Measurements from ENCODE around the gene TGFB1.

TGFB1 gene

DNA sequence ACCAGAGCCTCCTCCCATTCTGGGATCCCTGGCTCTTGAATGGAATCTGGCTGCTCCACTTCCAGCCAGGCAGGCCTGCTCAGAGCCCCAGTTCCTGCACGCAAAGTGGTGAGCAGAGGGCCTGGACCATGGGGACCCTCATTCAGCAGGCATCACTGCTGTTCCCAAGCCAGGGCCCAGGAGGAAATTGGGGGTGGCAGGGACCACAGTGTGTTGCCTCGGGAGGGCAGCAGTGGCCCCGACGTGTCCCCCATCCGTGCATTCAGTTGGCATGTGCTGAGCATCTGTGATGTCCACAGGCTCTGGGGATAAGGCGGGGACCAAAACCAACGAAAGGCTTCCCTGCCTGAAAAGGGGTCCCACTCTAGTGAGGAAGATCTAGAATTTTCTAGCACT lies 32.5 kb downstream of the TGFB1 start:
- no peak for DNase-seq (ENCODE audit: low spot score)

DNA sequence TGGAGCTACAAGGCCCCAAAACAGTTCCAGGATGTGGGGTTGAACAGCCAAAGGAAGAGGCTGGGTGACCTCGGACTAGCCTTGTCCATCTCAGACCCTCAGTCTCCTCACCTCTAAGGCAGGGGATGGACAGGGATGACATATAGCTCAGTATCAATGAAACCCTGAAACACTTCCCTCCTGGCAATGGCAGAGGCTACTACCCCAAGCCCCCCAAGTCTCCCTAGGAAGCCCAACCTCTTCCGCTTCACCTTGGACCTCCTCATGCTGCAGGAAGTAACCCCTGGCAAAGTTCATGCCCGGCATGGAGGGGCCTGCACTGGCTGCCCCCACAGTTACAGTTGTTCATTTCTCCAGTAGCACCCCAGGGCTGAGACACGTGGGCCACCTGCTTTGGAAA lies 33.2 kb downstream of the TGFB1 start:
- DNase-seq (ENCODE audit: low spot score), result no peak

DNA sequence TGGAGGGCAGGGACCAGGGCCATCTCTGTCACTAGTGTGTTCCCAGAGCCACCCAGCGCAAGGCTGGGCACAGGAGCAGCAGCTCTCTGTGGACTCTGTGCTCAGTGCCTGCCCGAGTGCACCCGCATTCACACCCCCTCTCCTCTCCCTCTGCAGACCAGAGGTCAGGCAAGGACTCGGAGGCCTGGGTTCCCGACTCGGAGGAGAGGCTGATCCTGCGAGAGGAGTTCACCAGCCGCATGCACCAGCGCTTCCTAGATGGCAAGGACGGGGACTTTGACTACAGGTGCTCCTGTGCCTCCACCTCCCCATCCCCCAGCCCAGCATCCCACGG lies 33.6 kb downstream of the TGFB1 start:
- no peak for DNase-seq (ENCODE audit: low spot score)

DNA sequence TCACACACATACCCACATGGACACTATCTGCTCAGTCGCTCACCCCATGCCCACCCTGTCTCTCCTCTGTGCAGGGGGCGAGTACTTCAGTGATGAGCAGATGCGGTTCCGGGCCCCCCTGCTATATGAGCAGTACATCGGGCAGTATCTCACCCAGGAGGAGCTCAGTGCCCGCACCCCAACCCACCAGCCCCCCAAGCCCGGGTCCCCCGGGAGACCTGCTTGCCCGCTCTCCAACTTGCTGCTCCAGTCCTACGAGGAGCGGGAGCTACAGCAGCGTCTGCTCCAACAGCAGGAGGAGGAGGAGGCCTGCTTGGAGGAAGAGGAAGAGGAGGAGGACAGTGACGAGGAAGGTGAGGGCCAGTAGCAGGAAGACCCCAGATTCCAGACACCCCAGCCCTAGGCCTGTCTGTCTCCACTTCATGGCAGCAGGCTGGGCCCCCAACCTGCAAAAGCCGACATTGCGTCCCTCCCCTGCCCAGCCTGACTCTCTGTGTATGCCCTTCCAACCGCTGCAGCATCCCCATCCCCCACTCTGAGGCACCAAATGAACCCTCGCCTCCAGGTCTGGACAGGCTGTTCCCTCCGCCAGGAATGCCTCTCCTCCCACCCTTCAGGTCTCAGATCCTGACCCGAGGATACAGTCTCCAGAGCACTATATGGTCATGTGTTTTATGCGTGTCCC lies 34.1 kb downstream of the TGFB1 start:
- DNase-seq (ENCODE audit: low spot score), result no peak

DNA sequence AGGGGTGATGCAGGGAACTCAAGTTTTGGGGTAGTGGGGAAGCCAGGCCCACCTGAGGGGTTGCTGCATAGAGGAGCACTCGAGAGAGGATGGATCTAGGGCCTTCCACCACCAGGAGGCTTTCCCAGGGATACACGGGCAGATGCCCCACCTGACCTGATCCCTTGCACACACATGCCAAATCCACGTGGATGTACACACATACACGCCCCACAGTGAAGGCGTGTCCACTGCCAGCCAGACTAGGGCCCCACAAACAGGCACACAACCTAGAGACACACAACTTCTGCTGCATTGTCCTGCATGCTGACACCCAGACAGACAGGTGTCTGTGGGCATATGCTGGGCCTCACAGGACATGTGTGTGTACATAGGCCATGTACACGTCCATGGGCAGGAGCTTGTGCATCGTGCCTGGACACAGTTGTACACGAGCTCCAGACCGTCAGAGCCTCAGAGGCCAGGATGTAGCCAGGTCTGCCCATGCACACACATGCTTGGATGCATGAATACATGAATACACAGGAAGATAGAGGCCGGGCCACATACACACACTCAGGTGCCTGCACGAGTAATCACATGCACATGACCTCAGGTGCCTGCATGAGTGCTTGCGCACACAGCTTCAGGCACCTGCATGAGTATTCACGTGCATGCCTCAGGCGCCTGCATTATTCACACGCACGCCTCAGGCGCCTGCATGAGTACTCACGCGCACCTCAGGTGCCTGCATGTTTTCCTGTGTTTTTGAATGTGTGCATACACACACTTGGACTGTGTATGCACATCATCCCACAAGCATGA lies 34.8 kb downstream of the TGFB1 start:
- no peak for DNase-seq (ENCODE audit: low spot score)

DNA sequence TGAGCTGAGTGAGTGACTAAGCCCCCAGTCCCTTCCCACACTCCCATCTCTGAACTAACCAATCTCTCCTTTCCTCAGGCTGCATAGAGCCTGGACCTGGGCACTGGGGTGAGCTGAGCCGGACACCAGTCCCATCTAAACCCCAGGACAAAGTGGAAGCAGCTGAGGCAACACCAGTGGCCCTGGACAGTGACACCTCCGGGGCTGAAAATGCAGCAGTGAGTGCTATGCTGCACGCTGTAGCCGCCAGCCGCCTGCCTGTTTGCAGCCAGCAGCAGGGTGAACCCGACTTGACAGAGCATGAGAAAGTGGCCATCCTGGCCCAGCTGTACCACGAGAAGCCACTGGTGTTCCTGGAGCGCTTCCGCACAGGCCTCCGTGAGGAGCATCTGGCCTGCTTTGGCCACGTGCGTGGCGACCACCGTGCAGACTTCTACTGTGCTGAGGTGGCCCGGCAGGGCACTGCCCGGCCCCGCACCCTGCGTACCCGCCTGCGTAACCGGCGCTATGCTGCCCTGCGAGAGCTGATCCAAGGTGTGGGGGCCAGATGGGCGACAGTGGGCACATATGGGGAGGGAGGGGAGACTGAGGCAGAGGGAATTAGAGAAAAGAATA lies 37.3 kb downstream of the TGFB1 start:
- no peak for DNase-seq (ENCODE audit: low spot score)

DNA sequence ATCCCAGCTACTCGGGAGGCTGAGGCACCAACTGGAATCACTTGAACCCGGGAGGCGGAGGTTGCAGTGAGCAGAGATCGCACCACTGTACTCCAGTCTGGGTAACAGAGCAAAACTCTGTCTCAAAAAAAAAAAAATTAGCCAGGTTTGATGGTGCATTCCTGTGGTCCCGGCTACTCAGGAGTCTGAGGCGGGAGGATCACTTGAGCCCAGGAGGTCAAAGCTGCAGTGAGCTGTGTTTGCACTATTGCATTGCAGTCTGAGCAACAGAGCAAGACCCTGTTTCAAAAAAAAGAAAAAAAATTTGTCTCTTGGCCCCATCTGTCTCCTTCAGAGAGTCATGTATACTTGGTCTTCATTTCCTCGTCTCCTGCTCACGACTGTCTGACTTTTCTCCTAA lies 42.1 kb downstream of the TGFB1 start:
- DNase-seq (ENCODE audit: low spot score), result no peak

DNA sequence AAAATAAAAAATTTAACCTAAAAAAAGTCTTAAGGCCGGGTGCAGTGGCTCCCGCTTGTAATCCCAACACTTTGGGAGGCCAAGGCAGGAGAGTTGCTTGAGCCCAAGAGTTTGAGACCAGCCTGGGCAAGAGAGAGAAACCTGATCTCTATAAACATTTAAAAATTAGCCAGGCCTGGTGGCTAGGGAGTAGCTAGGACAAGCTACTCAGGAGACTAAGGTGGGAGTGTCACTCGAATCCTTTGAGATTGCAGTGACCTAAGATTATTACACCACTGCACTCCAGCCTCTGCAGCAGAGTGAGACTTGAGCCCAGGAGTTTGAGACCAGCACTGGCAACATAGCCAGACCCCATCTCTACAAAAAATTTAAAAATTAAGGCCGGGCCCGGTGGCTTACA lies 42.6 kb downstream of the TGFB1 start:
- no peak for DNase-seq (ENCODE audit: low spot score)

DNA sequence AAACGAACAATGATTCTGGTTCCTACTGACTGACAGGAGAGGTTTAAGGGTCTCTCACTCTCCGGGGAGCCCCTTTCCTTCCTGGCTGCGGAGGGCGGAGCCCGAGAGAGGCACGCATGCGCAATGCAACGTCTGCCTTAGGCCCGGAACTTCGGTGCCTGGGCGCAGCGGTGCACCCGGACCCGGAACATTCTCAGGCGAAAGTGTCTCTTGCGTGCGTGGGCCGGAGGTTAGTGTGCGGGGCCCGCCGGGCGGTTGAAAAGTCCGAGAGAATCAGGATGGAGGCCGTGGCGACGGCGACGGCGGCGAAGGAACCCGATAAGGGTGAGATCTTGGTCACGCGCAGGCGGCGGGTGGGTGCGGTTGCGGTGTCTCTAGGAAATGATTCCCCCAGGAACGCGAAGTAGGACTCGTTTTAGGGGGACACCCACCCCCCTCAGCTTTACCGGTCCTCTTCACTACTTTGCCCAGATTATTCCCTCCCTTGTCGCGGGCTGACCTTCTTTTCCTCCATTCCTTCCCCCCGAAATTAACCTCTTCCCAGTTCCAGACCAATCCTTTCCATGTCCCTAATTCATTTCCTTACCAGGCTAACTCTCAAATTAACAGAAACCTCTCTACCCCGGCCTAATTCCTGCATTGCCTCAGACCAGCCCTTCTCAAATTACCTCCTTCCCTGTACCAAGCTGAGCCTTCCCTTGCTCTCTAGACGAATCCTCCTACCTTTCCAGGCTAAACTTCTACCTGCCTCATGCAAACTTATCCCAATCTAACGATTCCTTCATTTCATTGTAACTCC lies 43.5 kb downstream of the TGFB1 start, which contains the start of gene CCDC97:
Gene CCDC97 (plus strand): TSS at position 140 of the 799 bp plus-strand sequence. CDS start 139 bp downstream, at position 279.
- peak; percentile 91 for DNase-seq (ENCODE audit: low spot score)

DNA sequence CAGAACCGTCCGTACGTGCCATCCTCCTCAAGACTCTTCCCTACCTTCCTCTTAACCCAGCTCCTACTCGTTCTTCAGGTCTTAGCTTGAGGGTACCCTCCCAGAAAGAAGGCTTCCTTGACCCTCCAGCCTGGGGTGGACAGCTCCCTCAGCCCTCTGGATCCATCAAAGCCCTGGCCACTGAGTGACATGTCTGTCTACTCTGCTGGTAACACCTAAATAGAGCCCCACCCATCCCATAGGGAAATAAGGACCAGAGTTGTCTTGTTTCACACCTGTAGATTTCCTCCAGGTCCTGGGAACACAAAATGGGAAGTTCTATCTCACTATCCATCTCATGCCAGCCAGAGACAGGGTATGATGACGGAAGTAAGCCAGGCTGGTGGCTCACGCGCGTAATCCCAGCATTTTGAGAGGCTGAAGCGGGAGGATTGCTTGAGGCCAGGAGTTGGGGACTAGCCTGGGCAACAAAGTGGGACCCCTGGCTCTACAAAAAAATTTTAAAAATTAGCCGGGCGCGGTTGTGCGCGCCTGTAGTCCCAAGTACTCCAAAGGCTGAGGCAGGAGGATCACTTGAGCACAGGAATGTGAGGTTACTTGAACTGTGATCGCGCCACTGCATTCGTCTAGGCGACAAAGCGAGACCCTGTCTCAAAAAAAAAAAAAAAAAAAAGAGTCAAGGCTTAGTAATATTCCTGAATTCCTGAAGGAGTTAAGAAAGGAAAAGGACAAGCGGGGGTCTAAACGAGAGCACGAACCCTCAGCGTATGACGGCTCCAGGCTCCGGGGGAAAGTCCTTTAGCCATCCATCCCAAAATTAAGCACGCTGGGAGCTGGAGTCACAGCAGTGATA lies 44.3 kb downstream of the TGFB1 start:
- peak; percentile 41 for DNase-seq (ENCODE audit: low spot score)

DNA sequence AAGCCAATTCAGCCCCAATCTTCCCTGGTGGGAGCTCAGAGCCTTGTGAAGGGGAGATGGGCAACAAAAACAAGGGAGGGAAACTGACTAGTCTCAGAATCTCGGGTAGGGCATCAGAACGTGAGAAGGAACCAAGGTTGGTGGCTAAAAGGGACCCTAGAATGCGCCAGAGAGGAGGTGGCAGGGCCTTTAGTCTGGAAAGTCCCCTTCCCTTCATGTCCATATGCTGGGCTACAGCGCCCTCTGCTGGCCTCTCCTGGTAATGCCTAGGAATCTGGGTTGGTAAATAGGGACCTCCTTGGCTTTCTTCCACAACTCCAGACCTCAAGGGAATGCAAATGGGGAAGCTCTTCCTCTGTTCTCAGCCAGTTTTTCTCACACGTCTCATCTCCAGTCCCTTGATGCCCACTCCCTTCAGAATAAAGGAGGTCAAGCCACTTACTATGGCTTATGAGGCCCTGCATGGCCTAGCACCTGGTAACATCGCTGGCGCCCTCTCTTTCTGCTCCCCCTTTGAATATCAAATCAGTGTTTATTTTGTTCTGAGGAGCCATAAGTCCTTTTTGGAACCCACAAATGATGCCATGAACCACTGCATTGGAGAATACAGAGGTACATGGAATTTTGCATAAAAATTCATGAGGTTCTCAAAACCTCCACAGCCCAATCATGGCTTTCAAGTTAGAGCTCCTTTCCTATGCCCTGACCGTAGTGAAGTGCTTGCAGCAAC lies 45.1 kb downstream of the TGFB1 start:
- DNase-seq (ENCODE audit: low spot score), result peak; percentile 90

DNA sequence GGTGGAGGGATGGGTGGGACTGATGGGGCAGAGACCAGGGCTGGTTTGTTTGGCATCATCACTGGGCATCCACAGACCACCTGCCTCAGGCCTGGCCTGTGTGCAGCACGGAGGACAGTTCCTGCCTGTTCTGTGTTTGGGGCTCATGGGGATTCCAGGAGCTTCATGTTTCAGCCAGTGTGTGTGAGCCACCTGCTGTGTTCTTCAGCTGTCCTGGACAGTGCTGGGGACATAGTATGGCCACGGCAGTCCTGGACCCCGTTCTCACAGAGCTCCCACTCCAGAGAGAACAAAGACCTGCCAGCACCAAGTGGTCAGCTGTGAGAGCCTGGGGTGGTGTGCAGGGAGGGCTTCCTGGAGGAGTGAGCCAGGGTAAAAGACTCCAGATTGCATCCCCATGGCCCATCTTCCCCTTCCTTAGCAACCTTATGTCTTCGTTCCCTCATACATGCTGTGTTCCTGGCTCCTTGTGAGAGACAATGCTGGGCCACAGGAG lies 45.7 kb downstream of the TGFB1 start:
- DNase-seq (ENCODE audit: low spot score), result no peak

DNA sequence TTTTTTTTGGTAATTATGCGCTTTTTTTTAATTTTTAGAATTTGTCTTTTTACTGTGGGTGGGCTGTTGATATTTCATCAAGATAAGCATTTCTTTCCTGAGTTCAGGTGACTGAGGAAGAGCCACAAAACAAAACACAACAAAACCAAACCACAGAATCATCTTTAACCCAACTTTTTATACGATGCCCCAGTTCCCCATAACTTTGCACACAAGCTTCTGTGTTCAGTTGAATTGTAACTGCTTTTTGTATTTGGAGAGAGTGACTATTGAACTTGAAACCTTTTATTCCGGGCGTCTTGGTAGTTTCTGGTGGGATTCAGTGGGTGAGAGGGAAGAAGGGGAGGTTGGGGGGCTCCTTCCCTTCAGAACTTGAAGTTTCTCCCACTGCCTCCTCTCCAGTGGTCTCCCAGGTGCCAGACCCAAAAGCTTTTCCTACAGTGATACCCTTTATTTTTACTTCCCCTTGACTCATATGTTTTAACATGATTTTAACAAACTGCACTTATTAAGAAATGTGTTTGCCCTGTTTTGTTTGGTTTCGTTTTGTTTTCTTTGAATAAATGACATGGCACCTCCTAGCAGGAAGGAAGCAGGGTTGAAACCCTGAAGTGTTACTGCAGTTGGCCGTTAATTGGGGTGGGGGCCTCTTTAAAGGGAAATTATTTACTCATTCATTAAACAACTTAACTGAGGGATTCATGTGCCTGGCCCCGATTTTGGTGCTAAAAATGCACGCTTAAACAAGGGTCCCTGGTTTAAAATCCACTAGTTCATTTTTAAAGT lies 46.4 kb downstream of the TGFB1 start:
- DNase-seq (ENCODE audit: low spot score), result no peak

DNA sequence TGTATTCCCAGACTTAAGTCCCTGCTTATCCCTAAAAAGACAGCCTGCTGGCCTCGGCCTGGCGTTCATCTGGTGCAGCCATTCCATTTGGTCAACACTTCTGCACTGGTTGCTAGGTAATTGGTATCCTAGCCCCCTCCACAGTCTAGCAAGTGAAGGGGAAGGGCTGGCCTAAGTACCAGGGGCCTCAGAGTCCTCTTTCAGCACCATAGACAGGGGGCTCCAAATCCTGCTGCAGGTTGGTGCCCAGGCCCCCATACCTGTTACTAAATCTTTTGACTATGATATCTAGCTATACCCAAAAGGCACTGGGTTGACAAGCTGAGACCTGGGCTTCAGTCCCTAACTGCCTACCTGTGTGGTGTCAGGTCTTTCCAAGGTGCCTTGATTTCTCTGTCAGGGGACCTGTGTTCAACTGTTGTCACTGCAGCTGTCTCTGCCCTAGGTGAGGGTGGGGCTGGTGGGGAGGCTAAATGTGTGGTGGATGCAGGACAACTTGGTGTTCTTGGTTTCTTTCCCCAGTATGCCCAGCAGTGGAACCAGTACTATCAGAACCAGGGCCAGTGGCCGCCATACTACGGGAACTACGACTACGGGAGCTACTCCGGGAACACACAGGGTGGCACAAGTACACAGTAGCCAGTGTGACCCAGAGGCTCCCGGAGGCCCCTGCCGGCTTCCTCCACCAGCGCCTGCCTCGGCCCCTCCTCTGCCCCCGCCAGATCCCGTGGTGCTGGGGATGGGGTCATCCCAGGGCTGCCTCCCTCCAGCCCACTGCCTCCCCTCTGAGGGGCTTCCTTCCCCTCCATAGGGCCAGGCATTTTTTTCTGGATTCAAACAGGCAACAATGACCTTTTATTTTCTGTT lies 47.6 kb downstream of the TGFB1 start:
- DNase-seq (ENCODE audit: low spot score), result no peak

DNA sequence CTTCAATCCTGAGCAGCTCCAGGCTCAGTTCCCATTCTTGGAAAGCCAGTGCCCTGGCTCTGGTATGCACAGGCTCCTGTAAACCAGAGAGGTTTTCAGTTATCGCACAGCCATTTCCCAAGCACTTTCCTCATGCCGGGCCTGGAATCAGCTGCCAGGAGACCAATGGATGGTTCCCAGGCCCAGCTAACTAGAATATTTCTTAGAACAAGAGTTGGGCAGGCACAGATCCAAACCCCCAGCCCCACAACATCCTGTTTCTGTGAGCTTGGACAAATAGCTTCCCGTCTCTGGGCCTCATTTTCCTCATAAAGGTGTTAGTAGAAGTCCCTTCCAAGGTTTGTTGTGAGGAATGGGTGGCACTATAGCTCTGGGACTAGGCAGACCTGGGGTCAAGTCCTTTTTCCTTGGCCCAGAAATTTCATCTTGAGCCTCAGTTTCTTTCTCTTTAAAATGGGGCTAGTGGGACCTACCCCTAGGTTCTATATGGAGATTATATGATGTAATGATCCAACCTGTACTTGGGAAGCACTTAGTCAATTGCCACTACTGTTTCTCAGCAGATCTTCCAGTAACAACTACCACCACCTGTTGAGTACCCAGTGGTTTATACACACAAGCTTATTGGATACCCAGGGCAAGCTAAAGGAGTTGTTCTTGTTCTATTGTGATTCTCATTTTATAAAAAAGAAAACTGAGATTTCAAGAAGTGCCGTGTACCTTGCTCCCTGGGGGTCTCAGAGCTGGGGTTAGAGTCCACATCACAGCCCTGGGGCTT lies 48.8 kb downstream of the TGFB1 start:
- no peak for DNase-seq (ENCODE audit: low spot score)

DNA sequence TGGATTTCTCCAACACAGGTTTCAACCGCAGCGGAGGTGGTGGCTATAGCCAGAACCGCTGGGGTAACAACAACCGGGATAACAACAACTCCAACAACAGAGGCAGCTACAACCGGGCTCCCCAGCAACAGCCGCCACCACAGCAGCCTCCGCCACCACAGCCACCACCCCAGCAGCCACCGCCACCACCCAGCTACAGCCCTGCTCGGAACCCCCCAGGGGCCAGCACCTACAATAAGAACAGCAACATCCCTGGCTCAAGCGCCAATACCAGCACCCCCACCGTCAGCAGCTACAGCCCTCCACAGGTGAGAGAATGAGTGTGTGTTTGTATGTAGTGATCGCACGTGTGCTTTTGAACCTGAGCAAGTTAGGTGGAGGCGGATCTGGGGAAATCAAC lies 49.8 kb downstream of the TGFB1 start:
- DNase-seq (ENCODE audit: low spot score), result no peak

DNA sequence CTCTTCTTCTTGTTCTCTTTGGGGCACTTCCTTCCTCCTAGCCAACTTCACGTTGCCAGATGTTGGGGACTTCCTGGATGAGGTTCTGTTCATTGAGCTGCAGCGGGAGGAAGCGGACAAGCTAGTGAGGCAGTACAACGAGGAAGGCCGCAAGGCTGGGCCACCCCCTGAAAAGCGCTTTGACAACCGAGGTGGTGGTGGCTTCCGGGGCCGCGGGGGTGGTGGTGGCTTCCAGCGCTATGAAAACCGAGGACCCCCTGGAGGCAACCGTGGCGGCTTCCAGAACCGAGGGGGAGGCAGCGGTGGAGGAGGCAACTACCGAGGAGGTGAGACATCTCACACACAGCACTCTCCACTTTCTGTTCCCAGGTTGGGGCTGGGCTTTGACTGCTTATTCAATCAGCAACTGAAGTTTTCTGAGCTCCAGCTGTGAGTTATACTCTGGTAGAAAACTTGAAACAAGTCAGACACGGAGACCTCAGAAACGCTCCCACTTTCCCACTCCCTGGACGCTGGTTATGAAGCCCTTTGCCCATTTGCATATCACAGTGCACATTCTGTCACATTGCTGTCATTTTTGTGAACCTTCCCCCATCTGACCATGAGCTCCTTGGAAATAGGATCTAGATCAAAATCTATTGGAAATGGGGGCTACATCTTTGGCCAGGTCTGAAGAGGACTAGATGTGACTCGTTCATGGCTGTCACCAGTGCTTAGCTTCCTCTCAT lies 50.9 kb downstream of the TGFB1 start:
- no peak for DNase-seq (ENCODE audit: low spot score)
